Suprapubic skin (tissue), 4 donors: Measurements from ENCODE around the gene PFKP. TPM values are rescaled to one million over a fixed set of nuclear protein-coding genes. Genes with fewer than 3 reads are reported as not detected.

Source experiments
- DNase-seq, 2 donors: peaks; one replicate each; pipeline ENCODE4 v3.0.0-alpha.2; 2019; ENCODE audit warnings: low spot score in 2 of 2
- H3K27ac ChIP-seq: fragments of 200-600 bp; sonication (generic); one replicate; pipeline ENCODE4 v1.5.1; 2019
- H3K27me3 ChIP-seq: fragments of 200-600 bp; sonication (generic); one replicate; pipeline ENCODE4 v1.5.1; 2019
- H3K36me3 ChIP-seq: fragments of 200-600 bp; sonication (generic); one replicate; pipeline ENCODE4 v1.5.1; 2019
- H3K4me1 ChIP-seq: fragments of 200-600 bp; sonication (generic); one replicate; pipeline ENCODE4 v1.5.1; 2019
- H3K4me3 ChIP-seq: fragments of 200-600 bp; sonication (generic); one replicate; pipeline ENCODE4 v1.5.1; 2019; ENCODE audit warnings: mild to moderate bottlenecking
- H3K9me3 ChIP-seq: fragments of 200-600 bp; sonication (generic); one replicate; pipeline ENCODE4 v1.5.1; 2019
- EP300 ChIP-seq: sonication (generic); formaldehyde crosslinking; IDR thresholded peaks from one replicate; pipeline ENCODE4 v1.6.1; 2017; ENCODE audit warnings: antibody characterized with exemption
- POLR2A ChIP-seq, 2 donors: fragments of 450-650 bp; IDR thresholded peaks; one replicate each; pipeline ENCODE4 v1.6.1; 2017; ENCODE audit warnings: antibody characterized with exemption in 2 of 2, mild to moderate bottlenecking in 2 of 2, moderate library complexity in 2 of 2
- POLR2AphosphoS5 ChIP-seq, 3 donors: sonication (generic); formaldehyde crosslinking; IDR thresholded peaks; one replicate each; pipeline ENCODE4 v1.6.1; 2017; ENCODE audit warnings: antibody characterized with exemption in 3 of 3
- WGBS: methylation state at CpG from one replicate; pipeline ENCODE4 v1.1.5; 2018; 5-methylcytosine and 5-hydroxymethylcytosine counted together
- total RNA-seq, 4 donors: library from RNA; depleted of rRNA; stranded (reverse); fragments of >200 nt; gene quantifications; one replicate each; pipeline ENCODE4 v1.1.0, GENCODE V29; 2016
- TF ChIP-seq, protein P1 (sequence below), 2 donors: fragments of 200-600 bp in 1 of 2; fragments of 450-650 bp in 1 of 2; sonication (generic) in 1 of 2; IDR thresholded peaks; one replicate each; pipeline ENCODE4 v1.5.1; 2016 to 2019; ENCODE audit warnings: antibody characterized with exemption in 2 of 2, mild to moderate bottlenecking in 1 of 2, moderate library complexity in 1 of 2

The PFKP gene
- total RNA-seq, 4 donors from 2014 or later, result 36.7 to 58.9 (median 44.7) TPM

DNA sequence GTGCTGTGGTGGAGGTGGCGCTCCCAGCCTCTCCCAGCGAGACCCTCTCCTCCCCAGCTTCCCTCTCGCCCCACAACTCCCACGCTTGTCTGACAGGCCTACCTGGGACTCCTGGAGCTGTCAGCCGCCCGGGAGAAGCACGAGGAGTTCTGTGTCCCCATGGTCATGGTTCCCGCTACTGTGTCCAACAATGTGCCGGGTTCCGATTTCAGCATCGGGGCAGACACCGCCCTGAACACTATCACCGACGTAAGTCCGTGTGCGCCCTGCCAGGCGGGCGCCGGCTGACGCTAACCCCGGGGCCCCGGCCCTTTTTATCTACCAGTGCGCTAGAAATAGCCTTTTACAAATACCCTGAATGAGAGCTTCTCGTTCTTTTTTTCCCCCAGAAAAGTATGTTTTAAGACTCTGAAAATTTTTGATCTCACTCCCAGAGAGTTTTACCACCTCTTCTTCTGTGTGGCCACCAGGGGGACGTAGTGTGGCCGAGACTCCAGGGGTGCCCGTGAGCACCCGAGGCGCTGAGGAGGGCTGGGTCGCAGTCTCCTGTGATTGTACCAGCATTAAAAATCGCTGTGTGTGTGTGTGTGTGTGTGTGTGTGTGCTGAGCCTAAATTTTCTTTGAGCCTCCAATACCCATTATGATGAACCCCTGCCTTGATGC lies 52.6 kb downstream of the PFKP start:
- peaks cover 54% of the 10 kb centered on the region for H3K36me3 ChIP-seq
- DNase-seq, result no peak
- WGBS, result 86% methylated on average over 31 of the region's 31 CpGs

DNA sequence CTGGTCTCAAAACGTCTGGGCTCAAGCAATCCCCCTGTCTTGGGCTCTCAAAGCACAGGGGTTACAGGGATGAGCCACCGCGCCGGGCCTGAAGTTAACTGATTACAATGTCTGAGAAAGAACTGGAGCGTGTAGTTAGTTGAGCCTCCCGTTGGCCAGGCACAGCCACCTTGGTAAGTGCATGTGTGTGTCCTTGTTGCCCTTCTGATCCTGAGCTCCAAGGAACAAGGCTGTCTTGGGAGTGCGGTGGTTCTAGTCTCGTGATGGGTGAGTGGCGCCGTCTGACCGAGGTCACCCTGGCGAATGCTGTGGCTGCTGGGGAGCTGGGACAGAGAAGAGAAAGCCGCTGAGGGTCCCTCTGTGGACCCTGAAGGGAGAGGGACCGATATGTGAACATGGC lies 54.7 kb downstream of the PFKP start:
- 97% methylated on average over 9 of the region's 14 CpGs for WGBS
- peaks cover 49% of the 10 kb centered on the region for H3K36me3 ChIP-seq

More for the DNA sequence above, 52.6 kb downstream of the PFKP start:
- TF ChIP-seq POLR2A (IDR thresholded peaks at IDR 0.05) (no peak), POLR2AphosphoS5 (IDR thresholded peaks at IDR 0.05) (no peak), EP300 (no peak)
- TF ChIP-seq, protein P1, sequence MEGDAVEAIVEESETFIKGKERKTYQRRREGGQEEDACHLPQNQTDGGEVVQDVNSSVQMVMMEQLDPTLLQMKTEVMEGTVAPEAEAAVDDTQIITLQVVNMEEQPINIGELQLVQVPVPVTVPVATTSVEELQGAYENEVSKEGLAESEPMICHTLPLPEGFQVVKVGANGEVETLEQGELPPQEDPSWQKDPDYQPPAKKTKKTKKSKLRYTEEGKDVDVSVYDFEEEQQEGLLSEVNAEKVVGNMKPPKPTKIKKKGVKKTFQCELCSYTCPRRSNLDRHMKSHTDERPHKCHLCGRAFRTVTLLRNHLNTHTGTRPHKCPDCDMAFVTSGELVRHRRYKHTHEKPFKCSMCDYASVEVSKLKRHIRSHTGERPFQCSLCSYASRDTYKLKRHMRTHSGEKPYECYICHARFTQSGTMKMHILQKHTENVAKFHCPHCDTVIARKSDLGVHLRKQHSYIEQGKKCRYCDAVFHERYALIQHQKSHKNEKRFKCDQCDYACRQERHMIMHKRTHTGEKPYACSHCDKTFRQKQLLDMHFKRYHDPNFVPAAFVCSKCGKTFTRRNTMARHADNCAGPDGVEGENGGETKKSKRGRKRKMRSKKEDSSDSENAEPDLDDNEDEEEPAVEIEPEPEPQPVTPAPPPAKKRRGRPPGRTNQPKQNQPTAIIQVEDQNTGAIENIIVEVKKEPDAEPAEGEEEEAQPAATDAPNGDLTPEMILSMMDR (IDR thresholded peaks at IDR 0.05), result peak in 1 of 2 donors; percentile 9
- no peak overlapping the region for H3K4me3 ChIP-seq
- H3K9me3 ChIP-seq, result no peaks in the 10 kb centered on the region
- H3K4me1 ChIP-seq, result peaks cover 3% of the 10 kb centered on the region
- no peak overlapping the region for H3K27ac ChIP-seq
- H3K27me3 ChIP-seq, result no peaks in the 10 kb centered on the region

DNA sequence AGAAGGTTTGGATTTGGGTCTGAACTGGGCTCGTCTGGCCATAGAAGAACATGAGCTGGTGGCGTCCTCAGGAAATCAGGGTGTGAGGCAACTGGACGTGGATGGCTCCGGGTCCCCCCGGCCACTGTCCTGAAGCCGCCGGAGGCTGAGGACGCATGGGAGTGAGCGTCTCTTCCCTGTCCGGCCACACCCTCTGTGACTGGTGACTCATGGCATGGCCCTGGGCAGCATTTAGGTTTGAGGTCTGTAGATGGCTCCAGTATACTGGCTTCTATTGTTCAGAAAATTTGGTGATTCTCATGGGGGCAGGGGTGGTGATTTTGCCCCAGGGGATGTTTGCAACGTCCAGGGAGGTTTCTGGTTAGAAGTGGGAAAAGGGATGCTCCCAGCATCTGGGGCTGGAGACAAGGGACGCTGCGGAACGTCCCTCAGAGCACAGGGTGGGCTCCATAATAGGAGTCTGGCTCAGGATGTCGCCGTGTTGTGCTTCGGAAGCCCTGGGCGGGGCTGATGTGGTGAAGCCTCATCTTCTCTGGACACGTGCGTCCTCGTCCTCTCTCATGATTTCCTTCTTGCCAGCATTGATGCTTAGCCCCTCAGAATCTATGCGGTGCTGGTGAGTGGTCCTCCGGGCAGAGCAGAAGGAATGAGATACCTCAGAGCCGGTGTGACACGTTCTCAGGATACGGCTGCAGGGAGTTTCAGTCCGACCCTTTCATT lies 55.3 kb downstream of the PFKP start:
- Histone ChIP-seq H3K4me1 (peaks cover 14% of the 10 kb centered on the region), H3K27ac (no peak overlapping the region), H3K36me3 (peaks cover 42% of the 10 kb centered on the region), H3K27me3 (no peaks in the 10 kb centered on the region), H3K9me3 (no peaks in the 10 kb centered on the region), H3K4me3 (no peak overlapping the region)
- DNase-seq, result no peak
- TF ChIP-seq POLR2A (IDR thresholded peaks at IDR 0.05), result no peak
- TF ChIP-seq POLR2AphosphoS5 (IDR thresholded peaks at IDR 0.05), result no peak
- TF ChIP-seq, protein P1 (IDR thresholded peaks at IDR 0.05), result no peak
- TF ChIP-seq EP300, result no peak
- 80% methylated on average over 27 of the region's 27 CpGs for WGBS

More for the DNA sequence above, 54.7 kb downstream of the PFKP start:
- H3K4me1 ChIP-seq, result peaks cover 8% of the 10 kb centered on the region
- H3K9me3 ChIP-seq, result no peaks in the 10 kb centered on the region
- no peaks in the 10 kb centered on the region for H3K27me3 ChIP-seq
- no peak for DNase-seq
- no peak overlapping the region for H3K4me3 ChIP-seq
- H3K27ac ChIP-seq, result no peak overlapping the region
- TF ChIP-seq, protein P1 (IDR thresholded peaks at IDR 0.05), result no peak
- TF ChIP-seq POLR2A (IDR thresholded peaks at IDR 0.05), result no peak
- TF ChIP-seq EP300, result no peak
- no peak for TF ChIP-seq POLR2AphosphoS5 (IDR thresholded peaks at IDR 0.05)

DNA sequence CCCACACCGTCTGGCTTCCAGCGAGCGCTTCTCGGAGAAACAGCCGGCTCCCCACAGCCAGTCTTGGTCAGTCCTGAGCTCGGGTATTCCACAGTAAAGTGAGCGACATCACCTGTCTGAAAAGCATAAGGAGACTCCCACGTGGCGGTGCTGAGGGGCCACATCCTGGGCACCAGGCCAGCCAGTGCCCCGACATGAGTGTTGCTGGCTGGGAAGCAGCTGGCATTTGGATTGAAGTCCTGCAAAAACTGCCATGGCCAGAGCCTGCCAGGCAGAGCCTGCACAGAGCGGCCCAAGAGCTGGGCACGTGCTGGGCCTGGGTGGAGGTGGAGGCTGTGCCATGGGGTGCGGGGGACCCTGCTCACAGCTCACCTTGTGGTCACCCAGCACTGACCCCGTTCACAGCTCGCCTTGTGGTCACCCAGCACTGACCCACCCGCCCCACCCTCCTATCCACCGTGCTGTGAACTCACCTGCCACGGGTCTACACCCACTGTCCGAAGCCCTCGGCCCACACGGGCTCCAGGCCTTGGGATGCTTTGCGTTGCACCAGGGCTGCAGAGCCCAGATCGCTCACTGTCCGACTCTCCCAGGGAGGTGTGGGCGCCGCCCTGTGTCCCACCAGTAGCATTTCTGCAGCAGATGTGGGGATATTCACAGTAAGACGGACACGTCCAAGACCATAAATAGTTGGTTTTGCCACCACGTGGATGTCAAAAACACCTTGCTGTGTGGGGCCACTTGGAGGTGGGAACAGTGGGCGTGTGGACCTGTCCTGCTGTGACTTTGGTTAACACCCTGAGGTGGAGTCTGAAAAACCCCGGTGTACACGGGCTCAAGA lies 56.4 kb downstream of the PFKP start:
- H3K27ac ChIP-seq, result no peak overlapping the region

More for the DNA sequence above, 56.4 kb downstream of the PFKP start:
- Histone ChIP-seq H3K9me3 (no peaks in the 10 kb centered on the region), H3K27me3 (no peaks in the 10 kb centered on the region), H3K4me1 (peaks cover 14% of the 10 kb centered on the region), H3K36me3 (peaks cover 32% of the 10 kb centered on the region), H3K4me3 (no peak overlapping the region)
- DNase-seq, result no peak
- TF ChIP-seq POLR2AphosphoS5 (IDR thresholded peaks at IDR 0.05) (no peak), EP300 (no peak), POLR2A (IDR thresholded peaks at IDR 0.05) (no peak)
- TF ChIP-seq, protein P1 (IDR thresholded peaks at IDR 0.05), result no peak
- 95% methylated on average over 21 of the region's 32 CpGs for WGBS
